Measurements from ENCODE around the gene HSPA12B.

The HSPA12B gene

DNA sequence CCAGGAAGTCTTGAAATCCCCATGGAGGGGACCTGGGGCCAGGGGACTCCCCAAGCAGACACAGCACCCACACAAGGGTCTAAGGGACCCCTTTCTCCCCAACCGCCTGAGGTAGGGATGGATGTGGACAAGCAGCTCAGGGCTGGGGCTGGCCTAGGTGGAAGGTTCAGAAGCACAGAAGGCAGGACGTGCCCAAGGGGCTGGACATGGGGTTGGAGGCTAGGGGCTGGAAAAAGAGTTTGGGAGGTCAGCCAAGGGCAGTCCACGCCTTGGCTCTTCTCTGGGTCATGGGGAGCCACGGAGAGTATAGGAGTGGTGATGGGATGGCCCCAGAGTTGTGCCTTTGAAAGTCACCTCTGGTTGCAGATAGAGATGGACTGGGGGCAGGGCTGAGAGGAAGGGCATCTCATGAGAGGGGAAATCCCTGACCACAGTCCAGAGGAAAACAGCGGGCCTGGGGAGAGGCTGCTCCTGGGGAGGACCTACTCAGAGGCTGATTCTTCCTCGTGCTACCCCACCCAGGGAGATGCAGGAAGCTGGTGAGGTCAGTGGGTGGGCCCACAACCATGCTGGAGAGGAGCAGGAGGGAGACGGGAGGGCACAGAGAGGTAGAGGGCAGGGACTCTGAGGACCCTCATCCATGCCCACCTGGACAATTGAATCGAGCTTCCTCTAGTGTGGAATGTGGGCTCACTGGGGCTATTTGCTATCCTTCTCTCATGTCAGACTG is 2.5 kb upstream of the HSPA12B start:
- ATAC-seq = no peak
- DNase-seq = no peak

DNA sequence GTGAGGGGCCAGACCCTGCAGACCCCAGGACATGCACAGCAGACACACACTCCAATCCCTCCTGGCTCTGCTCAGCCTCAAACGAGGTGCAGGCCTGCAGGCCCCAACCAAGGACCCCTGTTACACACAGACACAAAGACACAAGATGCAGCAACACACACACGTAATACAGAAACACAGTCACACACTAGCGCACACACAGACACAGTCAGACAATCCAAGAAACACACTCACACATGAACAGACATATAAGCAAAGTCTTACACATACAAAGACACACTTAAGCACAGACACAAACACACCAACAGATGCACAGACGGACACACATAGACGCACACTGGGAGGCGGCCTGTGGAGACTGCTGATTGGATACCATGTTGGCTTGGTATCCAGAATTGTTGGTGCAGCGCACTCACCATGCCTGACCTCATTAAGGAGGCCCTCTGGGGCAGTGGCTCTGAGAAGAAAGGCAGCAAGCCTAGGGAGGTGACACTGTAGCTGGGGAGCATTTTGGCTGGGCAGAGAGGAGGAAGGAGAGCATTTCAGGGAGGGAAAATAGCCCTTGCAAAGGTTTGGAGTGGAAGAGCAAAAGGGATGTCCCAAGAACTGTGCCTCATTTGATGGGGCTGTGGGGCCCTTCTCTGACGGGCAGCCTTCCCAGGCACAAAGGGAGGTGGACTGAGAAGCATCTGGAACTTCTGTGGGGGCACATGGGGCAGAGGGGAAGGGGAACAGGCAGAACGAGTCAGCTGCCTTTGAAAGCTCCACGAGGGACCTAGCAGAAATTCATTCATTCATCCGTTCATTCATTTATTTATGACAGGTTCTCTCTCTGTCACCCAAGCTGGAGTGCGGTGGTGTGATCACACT is 1.4 kb upstream of the HSPA12B start:
- no peak for DNase-seq
- no peak for ATAC-seq

DNA sequence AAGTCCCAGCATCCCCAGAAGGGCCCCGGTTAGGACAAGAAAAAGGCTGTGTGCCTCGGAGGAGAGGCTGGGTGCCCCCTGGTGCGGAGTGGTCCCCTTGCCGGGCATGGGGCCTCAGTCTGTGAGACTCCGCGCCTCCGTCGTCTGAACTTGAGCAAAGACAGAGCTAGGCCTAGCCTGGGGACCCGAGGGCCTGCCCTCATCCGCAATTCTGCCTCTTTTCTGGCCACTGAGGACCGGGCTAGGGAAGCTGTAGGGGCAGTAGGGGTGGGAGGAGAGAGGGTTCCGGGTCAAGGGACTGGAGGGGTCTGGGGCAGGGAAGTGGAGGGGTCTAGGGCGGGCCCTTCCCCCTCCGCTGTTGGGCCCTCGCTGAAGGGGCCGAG is 550 bp upstream of the HSPA12B start:
- DNase-seq = no peak
- ATAC-seq = no peak

DNA sequence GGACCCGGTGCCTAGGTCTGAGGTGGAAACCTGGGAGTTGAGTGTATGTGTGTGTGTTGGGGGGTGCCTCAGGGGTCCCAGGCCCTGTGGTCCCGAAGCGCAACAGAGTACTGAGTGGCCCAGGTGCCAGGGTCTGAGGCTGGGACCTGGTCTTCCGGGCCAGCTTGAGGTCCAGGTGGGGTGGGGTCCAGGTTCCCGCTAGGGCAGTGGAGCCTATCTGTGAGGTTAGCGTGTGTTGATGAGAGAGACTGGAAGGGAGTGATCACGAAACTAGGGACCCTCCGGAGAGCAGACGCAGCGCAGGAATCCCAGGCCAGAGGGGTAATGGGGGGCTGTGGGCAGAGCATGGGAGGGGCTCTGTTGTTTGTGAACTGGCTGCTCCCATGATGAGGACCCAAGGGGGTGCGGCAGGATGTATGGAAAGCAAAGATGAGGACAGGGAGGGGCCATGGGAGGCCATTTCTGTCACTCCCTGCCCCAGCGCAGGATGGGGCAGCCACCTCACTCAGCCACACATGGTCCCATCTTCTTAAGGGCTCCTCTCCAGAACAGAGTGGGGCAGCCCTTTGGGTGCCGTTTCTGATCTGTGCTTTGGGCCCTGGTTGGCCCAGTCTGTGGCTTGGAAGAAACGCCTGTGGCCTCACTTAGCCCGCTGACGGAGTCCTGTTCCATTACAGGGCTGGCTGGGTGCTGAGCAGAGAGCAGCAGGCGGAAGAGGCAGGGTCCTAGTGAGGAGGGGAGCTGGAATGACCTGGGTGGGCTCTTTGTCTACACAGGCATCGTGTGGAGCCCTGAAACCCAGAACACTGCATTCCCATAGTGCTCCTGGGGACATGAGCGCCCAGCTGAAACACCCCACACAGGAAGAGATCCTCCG is 872 bp downstream of the HSPA12B start:
- no peak for ATAC-seq
- DNase-seq = no peak

DNA sequence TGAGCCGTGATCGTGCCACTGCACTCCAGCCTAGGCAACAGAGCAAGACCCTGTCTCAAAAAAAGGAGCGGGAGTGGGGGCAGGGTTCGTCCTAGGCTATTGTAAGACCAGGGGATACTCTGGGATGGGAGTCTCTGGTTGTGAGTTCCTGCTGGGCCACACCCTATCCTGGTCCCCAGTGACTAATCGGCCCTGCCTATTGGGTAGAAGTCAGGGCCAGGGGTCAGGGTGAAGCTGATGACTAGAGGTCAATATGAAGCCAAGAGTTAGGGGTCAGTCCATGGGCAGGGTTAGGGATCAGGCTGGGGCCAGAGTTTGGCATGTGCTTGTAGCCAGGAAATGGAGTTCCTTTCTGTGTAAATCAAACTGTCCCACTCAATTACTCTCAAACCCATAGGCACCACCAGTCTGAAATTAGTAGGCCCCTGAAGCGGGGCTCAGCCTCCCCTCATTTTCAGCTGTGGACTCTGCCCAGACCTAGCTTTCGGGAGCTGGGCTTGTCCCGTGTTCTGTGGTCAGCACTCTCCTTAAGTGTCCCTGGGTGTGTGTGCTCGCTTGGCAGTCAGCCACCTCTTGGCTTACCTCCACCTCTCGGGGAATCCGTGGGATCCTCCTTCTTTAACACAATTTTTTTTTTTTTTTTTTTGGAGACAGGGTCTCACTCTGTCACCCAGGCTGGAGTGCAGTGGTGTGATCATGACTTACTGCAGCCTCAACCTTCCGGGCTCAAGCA is 1.8 kb downstream of the HSPA12B start:
- ATAC-seq (no peak), DNase-seq (no peak)

DNA sequence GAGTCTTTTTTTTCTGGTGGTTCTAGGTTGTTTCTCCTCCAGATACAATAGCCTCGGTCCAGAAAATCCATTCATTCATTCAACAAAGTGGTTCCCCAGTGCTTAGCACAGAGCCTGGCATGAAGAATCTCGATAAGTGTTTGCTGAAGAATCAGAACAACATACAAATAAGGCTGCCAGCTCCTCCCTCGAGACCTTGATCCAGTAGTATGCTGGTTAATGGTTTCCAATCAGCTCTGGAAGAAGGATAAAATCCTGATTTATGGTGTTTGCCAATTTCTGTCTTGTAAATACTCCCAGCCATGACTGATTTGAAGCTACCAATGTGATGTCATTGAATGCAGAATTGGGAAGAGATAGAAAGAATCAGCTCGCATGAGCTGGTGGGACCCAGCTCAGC is 3.3 kb downstream of the HSPA12B start:
- DNase-seq (no peak), ATAC-seq (no peak)

DNA sequence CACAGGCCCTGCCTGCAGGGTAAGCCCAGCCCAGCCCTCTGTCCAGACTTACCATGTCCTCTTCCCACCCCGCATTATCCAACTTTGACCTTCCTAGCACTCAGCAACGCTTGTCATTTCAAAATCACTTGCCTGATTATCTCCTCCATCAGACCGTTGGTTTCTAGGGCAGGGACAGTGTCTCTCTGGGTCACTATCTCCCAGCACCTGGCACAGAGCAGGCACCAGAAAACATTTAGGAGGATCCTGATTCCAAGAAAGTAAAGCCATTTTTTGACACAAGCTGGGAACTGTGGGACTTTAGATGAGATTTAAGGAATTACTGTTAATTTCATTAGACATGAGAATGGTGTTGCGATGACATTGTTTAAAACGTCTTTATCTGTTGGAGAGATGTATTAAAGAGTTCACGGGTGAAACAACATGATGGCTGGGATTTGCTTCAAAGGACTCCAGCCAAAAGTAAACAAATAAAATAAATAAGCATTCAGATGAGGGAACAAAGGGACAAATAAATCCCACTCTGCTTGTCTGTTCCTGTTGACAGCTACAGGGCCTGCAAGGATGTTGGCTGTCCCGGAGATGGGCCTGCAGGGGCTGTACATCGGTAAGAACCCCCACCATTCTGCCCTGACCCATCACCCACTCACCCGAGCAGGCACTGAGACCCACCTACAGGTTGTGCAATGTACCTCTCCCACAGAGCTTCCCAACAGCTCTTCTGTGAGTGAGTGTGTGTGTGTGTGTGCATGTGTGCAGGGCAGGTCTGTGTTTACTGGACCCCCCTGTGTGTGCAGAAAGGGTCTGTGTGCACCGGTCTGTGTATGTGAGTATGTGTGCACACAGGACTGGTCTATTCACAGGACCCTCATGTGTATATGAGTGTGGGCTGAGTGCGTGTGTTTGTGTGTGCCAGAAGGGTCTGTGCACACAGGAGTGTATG is 5.9 kb downstream of the HSPA12B start:
- no peak for DNase-seq
- ATAC-seq = no peak

DNA sequence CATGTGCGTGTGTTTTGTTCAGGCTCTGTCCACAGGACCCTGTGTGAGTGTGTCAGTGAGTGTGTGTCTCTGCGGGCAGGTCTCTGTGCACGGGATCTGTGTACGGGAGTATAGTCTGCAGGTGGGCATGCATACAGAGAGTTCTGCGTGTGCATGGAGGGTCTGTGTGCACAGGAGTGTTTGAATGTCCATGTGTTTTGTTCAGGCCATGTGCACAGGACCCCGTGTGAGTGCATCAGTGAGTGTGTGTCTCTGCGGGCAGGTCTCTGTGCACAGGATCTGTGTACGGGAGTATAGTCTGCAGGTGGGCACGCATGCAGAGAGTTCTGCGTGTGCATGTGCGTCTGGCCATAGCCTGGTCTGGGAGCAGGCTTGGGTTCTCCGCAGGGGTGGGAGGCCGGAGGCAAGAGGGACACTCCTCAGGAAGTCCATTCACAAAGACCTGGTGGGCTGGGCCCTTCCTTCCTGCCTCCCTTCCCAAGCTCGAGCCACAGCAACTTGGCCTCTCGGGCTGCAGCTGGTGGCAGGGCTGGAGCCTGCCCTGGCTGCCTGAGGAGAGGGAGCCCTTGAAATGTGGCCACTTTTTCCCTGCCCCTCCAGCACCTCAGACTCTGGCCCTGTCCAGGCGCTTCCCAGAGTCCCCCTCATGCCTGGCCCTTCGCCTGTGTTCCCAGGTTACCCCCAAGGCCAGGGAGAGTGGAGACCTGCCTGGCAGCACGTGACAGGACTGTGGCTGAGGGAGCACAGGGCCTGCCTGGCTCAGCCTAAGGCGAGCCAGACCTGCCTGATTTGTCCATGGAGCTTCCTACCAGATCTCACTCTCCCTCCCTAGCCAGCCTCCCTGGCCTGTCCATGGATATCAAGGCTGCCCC is 6.8 kb downstream of the HSPA12B start:
- ATAC-seq (no peak), DNase-seq (no peak)

DNA sequence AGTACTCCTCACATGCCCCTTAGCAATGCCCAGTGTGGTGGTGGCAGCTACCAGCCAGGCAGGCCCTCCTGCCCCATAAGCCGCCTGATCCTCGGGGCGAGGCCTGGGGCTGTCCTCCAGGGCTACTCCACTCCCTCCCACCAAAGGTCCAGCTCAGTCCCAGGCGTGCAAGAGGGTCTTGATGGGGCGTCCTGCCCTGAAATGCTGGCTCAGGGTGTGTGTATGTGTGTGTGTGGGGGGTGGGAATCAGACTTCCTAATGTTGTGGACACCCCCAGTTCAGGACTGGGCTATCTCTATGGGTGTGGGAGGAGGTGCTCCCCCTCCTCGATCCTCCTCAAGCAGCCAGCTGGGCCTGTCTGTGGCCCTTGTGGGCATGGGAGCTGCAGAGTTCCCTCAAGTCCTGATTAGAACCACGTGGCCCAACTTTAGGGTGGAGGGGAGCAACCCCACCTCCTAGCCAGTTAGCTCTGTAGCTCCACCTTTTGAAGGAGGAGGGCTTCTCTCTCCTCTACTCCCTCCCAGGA is 7.5 kb downstream of the HSPA12B start:
- ATAC-seq = no peak
- DNase-seq = no peak

DNA sequence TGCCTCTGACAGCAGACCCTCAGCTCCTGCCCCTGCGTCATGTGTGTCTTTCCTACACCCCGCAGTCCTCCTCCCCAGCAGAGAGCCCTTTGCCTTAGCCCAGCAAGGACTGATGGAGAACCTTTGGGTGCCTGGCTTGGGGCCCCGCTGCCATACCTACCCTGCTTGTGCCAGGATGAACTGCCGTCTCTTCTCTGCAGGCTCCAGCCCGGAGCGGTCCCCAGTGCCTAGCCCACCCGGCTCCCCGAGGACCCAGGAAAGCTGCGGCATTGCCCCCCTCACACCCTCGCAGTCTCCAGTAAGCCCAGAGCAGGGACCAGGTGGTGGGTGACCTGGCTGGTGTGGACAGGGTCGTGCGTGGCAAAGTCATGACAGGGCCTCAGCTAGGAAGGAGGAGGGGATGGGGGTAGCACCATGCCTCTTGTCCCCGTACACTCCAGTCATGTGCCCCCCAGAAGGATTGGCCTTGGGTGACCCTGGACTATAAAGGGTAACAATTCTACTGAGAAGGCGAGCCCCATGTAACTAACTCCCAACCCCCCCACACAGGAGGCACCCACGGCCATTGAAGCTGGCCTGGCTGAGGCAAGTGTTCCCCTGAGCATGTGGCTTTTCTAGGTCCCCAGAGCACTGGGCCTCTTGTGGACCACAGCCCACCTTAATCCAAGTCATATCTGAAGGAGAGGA is 8.3 kb downstream of the HSPA12B start:
- DNase-seq = no peak
- no peak for ATAC-seq

DNA sequence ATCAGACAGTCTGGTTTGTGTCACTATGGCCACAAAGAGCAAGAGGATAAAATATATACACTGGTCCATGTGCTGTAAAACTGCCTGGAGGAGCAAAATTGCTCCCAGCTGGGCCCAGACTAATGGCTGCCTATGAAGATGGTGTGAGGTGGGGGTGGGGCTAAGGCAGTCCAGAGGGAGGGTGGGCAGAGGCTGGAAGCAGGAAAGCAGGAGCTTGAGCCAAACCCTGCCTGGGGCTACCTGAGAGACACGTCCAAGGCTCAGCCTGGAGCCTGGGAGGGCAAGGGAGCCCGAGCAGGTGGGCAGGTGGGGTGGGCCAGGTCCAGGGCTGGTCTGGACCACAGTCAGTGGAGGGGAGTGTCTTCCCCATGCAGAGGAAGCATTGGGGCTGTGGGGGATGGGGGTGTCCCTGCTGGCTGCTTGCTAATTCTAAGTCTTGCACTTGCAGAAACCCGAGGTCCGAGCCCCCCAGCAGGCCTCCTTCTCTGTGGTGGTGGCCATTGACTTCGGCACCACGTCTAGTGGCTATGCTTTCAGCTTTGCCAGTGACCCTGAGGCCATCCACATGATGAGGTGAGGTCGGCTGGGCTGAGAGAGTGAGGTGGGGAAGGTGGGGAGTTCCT is 9.5 kb downstream of the HSPA12B start:
- no peak for ATAC-seq
- no peak for DNase-seq

DNA sequence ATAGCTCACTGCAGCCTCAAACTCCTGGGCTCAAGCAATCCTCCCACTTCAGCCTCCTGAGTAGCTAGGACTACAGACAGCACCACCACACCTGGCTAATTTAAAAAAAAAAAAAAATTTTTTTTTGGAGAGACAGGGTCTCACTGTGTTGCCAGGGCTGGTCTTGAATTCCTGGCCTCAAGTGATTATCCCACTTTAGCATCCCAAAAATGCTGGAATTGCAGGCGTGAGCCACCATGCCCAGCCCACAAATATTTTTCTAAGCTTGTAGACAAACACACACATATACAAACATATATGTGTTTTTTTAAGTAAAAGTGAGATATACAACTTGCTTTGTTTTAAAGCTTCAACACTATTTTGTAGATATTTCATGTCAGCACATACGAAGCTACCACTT is 10.8 kb downstream of the HSPA12B start:
- ATAC-seq = no peak

DNA sequence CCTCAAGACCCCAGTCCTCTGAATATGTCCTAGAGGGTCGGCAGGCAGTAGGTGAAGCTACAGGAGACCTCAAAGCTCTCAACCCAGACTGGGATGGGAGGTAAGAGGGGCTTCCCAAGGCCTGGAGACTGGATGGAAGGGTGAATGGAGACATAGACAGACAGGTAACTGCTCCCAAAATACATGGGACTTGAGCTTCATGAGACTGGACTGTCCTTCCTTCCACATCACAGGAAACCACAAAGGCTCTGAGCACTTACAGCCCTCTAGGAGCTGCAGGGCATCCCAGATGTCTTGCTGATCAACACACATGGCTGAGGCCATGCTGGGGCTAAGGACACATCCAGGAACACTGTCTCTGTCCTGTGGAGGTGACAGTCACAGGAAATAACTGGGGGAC is 11.6 kb downstream of the HSPA12B start:
- ATAC-seq (no peak), DNase-seq (no peak)

More for the DNA sequence above, 10.8 kb downstream of the HSPA12B start:
- DNase-seq = no peak

DNA sequence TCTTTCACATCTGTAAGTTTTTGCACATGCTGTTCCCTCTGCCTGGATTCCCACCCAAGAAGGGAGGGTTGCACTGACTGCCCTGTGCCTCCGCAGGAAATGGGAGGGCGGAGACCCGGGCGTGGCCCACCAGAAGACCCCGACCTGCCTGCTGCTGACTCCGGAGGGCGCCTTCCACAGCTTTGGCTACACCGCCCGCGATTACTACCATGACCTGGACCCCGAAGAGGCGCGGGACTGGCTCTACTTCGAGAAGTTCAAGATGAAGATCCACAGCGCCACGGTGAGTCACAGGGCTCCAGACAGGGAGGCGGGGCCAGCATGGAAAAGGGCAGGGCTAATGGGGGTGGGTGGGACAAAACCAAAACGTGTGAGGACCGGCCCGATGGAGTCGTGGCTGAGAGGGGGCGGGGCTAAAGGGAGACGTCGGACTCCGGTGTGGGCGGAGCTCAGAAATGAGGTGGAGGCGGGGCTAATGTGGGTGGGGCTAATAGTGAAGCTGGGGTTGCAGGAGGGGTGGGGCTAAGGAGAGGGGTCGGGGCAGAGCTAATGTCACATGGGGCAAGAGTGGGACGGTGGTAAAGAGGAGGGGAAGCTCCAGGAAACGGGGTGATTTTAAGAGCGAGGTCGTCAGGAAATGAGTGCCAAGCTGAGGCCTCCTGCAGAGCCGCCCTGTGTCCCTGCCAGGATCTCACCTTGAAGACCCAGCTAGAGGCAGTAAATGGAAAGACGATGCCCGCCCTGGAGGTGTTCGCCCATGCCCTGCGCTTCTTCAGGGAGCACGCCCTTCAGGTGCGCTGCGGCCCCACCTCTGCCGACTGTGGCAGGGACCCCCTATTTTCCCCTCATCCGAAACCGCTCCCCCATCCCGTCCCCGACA is 12.6 kb downstream of the HSPA12B start:
- ATAC-seq (peak; percentile 48), DNase-seq (peak; percentile 76)

DNA sequence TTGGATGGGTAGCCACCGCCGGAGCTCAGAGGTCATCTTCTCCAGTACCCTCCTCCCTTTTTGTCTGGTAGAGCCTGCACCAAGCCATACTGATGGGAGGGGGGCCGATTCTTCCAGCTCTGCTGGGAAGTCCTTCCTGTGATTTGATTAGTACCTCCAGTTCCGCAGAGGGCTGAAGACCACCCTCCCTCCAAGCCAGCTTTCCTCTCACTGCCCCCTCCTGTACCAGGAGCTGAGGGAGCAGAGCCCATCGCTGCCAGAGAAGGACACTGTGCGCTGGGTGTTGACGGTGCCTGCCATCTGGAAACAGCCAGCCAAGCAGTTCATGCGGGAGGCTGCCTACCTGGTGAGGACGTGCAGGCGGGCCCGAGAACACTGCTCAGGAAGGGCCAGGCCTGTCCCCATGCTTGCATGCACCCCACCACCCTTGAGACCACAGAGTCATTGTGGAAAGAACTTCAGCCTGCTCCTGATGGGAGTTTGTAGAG is 13.2 kb downstream of the HSPA12B start:
- DNase-seq (no peak), ATAC-seq (no peak)

DNA sequence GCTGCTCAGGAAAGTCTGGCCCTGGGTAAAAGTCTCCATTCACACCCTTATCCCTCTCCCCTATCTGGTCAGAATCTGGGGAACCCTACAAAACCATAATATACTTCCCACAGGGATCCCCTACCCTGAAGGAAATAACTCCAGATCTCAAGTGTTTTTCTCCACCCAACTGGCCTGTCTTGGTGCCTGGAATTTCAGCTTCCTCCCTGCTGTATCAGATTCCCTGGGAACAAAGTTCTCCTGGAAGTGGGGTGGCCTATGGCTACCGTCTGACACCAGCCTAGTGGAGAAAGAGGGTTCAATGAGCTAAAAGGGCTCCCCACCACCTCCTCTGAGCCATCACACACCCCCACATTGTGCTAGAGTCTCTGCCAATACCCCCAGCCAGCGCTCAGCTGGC is 15.0 kb downstream of the HSPA12B start:
- DNase-seq (no peak), ATAC-seq (no peak)

DNA sequence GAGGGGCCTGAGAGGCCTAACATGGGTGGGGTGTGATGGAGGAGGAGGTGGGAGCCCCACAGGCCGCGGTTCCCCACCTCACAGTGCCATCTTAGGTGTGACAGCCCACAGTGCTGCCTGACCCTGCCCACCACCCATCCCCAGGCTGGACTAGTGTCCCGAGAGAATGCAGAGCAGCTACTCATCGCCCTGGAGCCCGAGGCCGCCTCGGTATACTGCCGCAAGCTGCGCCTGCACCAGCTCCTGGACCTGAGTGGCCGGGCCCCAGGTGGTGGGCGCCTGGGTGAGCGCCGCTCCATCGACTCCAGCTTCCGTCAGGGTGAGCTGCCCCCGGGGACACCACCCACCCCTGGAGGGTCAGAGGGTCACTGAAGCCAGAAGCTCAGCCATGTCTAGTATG is 15.6 kb downstream of the HSPA12B start:
- ATAC-seq (no peak), DNase-seq (no peak)
